Activated CD8-positive, alpha-beta memory T cell treated with anti-CD3 and anti-CD28 coated beads for 48 hours (primary cell): ENCODE data around the gene SBF2.
"Not testable (repeated sequence)": the region's sequence is repeated elsewhere in the genome, so short reads cannot be mapped to it uniquely, and the experiment has no call there.

Experiments
- DNase-seq, 3 experiments: peaks; one replicate each; pipeline ENCODE4 v3.0.0-alpha.2; 2020; ENCODE audit warnings: low read depth in 2 of 3, low spot score in 2 of 3

The SBF2 gene

GRCh38 chr11:9914064-9914463, 380.0 kb downstream of the SBF2 start:
- no peak for DNase-seq

- no peak for DNase-seq
Measured at GRCh38 chr11:9905960-9906791, 387.8 kb downstream of the SBF2 start.

GRCh38 chr11:9905501-9905951, 388.5 kb downstream of the SBF2 start:
- DNase-seq = no peak

GRCh38 chr11:9903579-9903978, 390.4 kb downstream of the SBF2 start:
- DNase-seq = no peak

GRCh38 chr11:9901943-9902342, 392.1 kb downstream of the SBF2 start:
- no peak for DNase-seq

GRCh38 chr11:9900253-9900652, 393.8 kb downstream of the SBF2 start:
- DNase-seq = not testable (repeated sequence)

- no peak for DNase-seq
Measured at GRCh38 chr11:9899676-9900075, 394.3 kb downstream of the SBF2 start.

GRCh38 chr11:9896902-9897301, 397.1 kb downstream of the SBF2 start:
- no peak for DNase-seq

- DNase-seq = no peak
Measured at GRCh38 chr11:9895006-9895405, 399.0 kb downstream of the SBF2 start.

GRCh38 chr11:9893474-9893873, 400.5 kb downstream of the SBF2 start:
- DNase-seq = no peak

- no peak for DNase-seq
Measured at GRCh38 chr11:9888938-9889337, 405.1 kb downstream of the SBF2 start.

- no peak for DNase-seq
Measured at GRCh38 chr11:9887472-9887871, 406.5 kb downstream of the SBF2 start.

- no peak for DNase-seq
Measured at GRCh38 chr11:9886595-9886994, 407.4 kb downstream of the SBF2 start.

- no peak for DNase-seq
Measured at GRCh38 chr11:9884601-9885000, 409.4 kb downstream of the SBF2 start.

- DNase-seq = no peak
Measured at GRCh38 chr11:9880657-9881056, 413.4 kb downstream of the SBF2 start.

- no peak for DNase-seq
Measured at GRCh38 chr11:9878936-9879335, 415.1 kb downstream of the SBF2 start.

GRCh38 chr11:9876331-9876730, 417.7 kb downstream of the SBF2 start:
- no peak for DNase-seq

- no peak for DNase-seq
Measured at GRCh38 chr11:9875862-9876261, 418.2 kb downstream of the SBF2 start.

GRCh38 chr11:9875399-9875798, 418.6 kb downstream of the SBF2 start:
- DNase-seq = no peak

- DNase-seq = no peak
Measured at GRCh38 chr11:9874466-9874865, 419.6 kb downstream of the SBF2 start.

GRCh38 chr11:9868641-9869040, 425.4 kb downstream of the SBF2 start:
- no peak for DNase-seq

GRCh38 chr11:9862981-9863380, 431.0 kb downstream of the SBF2 start:
- DNase-seq = no peak
